Right lobe of liver (tissue), 6 donors: ENCODE measurements around the gene C2orf49. TPM values are rescaled to one million over a fixed set of nuclear protein-coding genes. Genes with fewer than 3 reads are reported as not detected.

Experiments used
- ATAC-seq, 4 donors: fragments of 200-7000 bp; cut with Tn5 transposase; one replicate each; pipeline ENCODE4 v1.9.1; 2020; ENCODE audit warnings: mild to moderate bottlenecking in 4 of 4, moderate library complexity in 4 of 4
- DNase-seq, 3 donors: peaks; one replicate each; pipeline ENCODE4 v3.0.0-alpha.2; 2020
- H3K27ac ChIP-seq, 3 donors: fragments of 200-600 bp; one replicate each; pipeline ENCODE4 v1.8.0; 2022
- H3K27me3 ChIP-seq, 2 donors: fragments of 200-600 bp; one replicate each; pipeline ENCODE4 v1.8.0; 2022
- H3K36me3 ChIP-seq, 4 donors: fragments of 200-600 bp; sonication (generic) in 1 of 4; one replicate each; pipeline versions ENCODE4 v1.5.1 to v1.8.0; 2017 to 2022; ENCODE audit warnings: control low read depth in 1 of 4
- H3K4me1 ChIP-seq, 4 donors: fragments of 200-600 bp; sonication (generic) in 1 of 4; one replicate each; pipeline versions ENCODE4 v1.5.1 to v1.8.0; 2017 to 2022; ENCODE audit warnings: control low read depth in 1 of 4
- H3K4me3 ChIP-seq, 3 donors: fragments of 200-600 bp; one replicate each; pipeline ENCODE4 v1.8.0; 2022
- H3K9me3 ChIP-seq, 4 donors: fragments of 200-600 bp; sonication (generic) in 1 of 4; one replicate each; pipeline versions ENCODE4 v1.5.1 to v1.8.0; 2017 to 2022; ENCODE audit warnings: control low read depth in 1 of 4
- POLR2A ChIP-seq: fragments of 450-650 bp; IDR thresholded peaks from one replicate; pipeline ENCODE4 v1.6.1; 2017; ENCODE audit warnings: antibody characterized with exemption, mild to moderate bottlenecking
- WGBS: methylation state at CpG from one replicate; pipeline ENCODE4 v1.1.6; 2018; ENCODE audit warnings: low coverage, low lambda C conversion rate; ENCODE audit not compliant: insufficient coverage; ENCODE audit errors: missing lambda C conversion rate; 5-methylcytosine and 5-hydroxymethylcytosine counted together
- intact Hi-C, 2 donors: fragments of 100-400 bp; cut with DNase I; formaldehyde crosslinking; loops; one replicate each; pipeline versions ENCODE4 v1.11.2 to v1.14.1; 2022
- total RNA-seq, 6 experiments: library from RNA; depleted of rRNA in 2 of 6; stranded (reverse); fragments of >200 nt in 2 of 6; fragmentation: NEBNext Ultra II Directional in 3 of 6; extraction: Animal tissue kit (Norgen Biotek cat#: 25700) in 3 of 6; gene quantifications; one replicate each; pipeline versions ENCODE4 v1.1.0 to v1.2.4, GENCODE V29; 2016 to 2023
- TF ChIP-seq, protein P1 (sequence below), 4 donors: fragments of 200-600 bp in 3 of 4; fragments of 450-650 bp in 1 of 4; IDR thresholded peaks; one replicate each; pipeline versions ENCODE4 v1.5.1 to v1.8.0; 2016 to 2022; ENCODE audit warnings: antibody characterized with exemption in 4 of 4, mild to moderate bottlenecking in 2 of 4
- donor health status: DM: no; HTN: yes; CAD: no.
- donor health status: DM: no; HTN: no; CAD: no.
- donor health status: DM: no; HTN: no; CAD: no.
- donor health status: DM: no; HTN: yes; CAD: no.
- donor health status: DM: no; HTN: yes; CAD: no.

Gene C2orf49
- total RNA-seq, 6 experiments from 2014 or later: 3.9 to 7.4 (median 6.4) TPM

DNA sequence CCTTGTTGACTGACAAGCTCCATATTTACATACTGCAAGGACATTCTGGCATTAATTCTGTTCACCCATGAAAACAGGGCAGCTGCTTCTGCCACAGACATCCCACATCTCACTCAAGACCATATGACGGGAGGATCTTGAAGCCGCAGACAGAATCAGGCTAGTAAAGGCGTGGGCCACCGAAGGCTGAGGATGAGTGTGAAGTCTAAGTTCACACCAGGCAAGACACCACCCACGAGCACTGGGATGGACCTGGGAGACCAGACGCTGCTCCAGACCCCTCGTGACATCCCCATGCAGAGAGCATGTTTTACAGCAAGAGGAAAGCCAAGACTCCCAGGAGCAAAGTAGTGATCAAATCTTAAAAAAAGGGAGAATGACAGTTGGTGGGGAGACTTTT, 58.4 kb downstream of the C2orf49 start:
- H3K4me3 ChIP-seq: no peak overlapping the region

DNA sequence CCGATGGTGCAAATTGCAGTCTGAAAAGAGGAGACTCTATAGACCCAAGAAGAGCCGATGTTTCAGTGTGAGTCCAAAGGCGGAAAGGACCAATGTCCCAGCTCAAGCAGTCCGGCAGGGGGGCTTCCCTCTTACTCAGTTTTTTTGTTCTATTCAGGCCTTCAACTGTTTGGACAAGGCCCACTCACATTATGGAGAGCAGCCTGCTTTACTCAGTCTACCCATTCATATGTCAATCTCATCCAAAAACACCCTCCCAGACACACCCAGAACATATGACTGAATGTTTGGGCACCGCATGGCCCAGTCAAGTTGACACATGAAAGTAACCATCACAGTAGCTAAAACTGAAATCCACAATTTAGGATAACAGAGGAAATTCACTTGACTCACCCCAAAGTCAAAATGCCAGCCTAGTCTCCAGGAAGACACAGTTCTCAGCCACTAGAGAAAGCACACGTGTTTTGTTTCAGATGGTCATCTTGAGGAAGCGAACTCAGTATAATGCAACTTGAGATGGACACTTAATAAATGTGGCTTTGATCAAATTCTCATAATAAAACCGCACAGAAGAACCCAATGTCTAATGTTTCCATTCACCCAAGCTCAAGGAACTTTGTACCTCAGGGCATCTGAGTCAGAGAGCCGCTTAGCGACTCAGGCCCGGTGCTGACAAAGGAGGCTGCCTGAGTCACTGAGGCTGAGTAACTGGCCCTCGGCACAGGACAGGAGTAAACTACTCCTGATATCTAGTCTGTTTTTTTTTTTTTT, 59.1 kb downstream of the C2orf49 start:
- 66% methylated on average over 8 of the region's 12 CpGs for WGBS
- ATAC-seq (peak in 1 of 4 donors; percentile 54), DNase-seq (peak in 1 of 3 donors; percentile 43)
- no peak for TF ChIP-seq POLR2A
- TF ChIP-seq, protein P1, sequence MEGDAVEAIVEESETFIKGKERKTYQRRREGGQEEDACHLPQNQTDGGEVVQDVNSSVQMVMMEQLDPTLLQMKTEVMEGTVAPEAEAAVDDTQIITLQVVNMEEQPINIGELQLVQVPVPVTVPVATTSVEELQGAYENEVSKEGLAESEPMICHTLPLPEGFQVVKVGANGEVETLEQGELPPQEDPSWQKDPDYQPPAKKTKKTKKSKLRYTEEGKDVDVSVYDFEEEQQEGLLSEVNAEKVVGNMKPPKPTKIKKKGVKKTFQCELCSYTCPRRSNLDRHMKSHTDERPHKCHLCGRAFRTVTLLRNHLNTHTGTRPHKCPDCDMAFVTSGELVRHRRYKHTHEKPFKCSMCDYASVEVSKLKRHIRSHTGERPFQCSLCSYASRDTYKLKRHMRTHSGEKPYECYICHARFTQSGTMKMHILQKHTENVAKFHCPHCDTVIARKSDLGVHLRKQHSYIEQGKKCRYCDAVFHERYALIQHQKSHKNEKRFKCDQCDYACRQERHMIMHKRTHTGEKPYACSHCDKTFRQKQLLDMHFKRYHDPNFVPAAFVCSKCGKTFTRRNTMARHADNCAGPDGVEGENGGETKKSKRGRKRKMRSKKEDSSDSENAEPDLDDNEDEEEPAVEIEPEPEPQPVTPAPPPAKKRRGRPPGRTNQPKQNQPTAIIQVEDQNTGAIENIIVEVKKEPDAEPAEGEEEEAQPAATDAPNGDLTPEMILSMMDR (IDR thresholded peaks at IDR 0.05): no peak
- Histone ChIP-seq H3K9me3 (no peaks in the 10 kb centered on the region), H3K27ac (no peak overlapping the region), H3K36me3 (no peaks in the 10 kb centered on the region), H3K4me3 (peak overlapping the region in 1 of 3 donors; percentile 0), H3K27me3 (no peaks in the 10 kb centered on the region), H3K4me1 (peaks cover 0 to 7% (median 0%) of the 10 kb centered on the region in 4 donors)
- intact Hi-C loops: no loop called here

More for the DNA sequence above, 58.4 kb downstream of the C2orf49 start:
- no peak overlapping the region for H3K27ac ChIP-seq
- no peaks in the 10 kb centered on the region for H3K36me3 ChIP-seq
- DNase-seq (no peak), ATAC-seq (no peak)
- H3K27me3 ChIP-seq: no peaks in the 10 kb centered on the region
- intact Hi-C loops: no loop called here
- peaks cover 0 to 7% (median 0%) of the 10 kb centered on the region in 4 donors for H3K4me1 ChIP-seq
- no peaks in the 10 kb centered on the region for H3K9me3 ChIP-seq
- 90% methylated on average over 5 of the region's 7 CpGs for WGBS
- no peak for TF ChIP-seq POLR2A
- TF ChIP-seq, protein P1 (IDR thresholded peaks at IDR 0.05): no peak

DNA sequence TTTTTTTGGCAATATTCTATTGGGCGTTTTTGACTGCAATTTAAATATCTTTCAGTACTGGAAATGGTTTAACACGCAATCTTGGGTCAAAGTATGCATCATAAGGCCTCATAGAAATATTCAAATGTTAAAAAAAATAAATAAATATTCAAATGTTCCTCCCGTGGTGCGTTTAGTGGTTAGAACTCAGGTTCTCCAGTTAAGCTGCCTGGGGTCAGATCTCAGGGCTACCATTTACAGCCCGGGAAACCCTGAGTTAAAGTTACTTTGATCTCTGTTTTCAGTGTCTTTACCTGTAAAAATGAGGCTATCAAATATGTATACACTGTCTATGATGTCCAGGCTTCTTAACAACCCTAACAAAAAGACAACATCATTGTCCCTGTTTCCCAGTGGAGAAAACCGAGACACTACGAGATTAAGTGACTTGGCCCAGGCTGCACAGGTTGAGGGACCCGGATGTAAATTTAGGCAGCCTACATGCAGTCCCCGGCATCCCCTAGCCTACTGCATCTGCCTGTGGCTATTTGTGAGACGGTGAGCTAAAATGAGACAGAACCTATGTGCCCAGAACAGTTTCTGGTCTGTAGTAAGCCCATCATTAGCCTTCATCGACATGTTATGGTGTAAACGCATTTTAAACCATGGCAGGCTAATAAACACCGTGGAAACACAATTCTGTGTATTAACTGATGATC, 59.8 kb downstream of the C2orf49 start:
- intact Hi-C loops: no loop called here
- 77% methylated on average over 13 of the region's 13 CpGs for WGBS
- Histone ChIP-seq H3K36me3 (no peaks in the 10 kb centered on the region), H3K27me3 (no peaks in the 10 kb centered on the region), H3K27ac (no peak overlapping the region), H3K4me3 (peak overlapping the region in 1 of 3 donors; percentile 0), H3K4me1 (peaks cover 0 to 7% (median 0%) of the 10 kb centered on the region in 4 donors), H3K9me3 (no peaks in the 10 kb centered on the region)
- no peak for DNase-seq
- TF ChIP-seq, protein P1 (IDR thresholded peaks at IDR 0.05): no peak
- TF ChIP-seq POLR2A: no peak
- ATAC-seq: no peak

DNA sequence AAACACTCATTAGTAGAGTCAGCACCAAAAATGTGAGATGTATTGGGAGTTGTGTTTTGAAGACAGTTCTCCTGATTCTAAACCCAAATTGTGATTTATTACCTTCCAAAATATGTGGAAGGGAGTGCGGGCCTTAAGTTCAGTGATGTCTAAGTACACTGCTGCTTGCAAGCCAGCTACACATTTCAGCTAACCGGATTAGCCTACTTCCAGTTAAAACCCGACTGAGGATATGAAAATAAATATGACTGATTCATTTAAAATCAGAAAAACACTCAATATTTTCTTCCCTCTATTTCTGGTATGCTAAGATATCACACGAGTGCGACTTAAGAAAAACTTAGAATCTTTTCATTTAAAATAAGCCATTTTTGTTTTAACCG, 60.6 kb downstream of the C2orf49 start:
- 32% methylated on average over 6 of the region's 6 CpGs for WGBS
- ATAC-seq: no peak
- peak overlapping the region; percentile 66 to 74 (median 70) for H3K27ac ChIP-seq

More for the DNA sequence above, 60.6 kb downstream of the C2orf49 start:
- intact Hi-C loops: no loop called here
- H3K36me3 ChIP-seq: no peaks in the 10 kb centered on the region
- no peak for TF ChIP-seq POLR2A
- TF ChIP-seq, protein P1 (IDR thresholded peaks at IDR 0.05): no peak
- H3K4me1 ChIP-seq: peaks cover 0 to 7% (median 0%) of the 10 kb centered on the region in 4 donors
- no peaks in the 10 kb centered on the region for H3K9me3 ChIP-seq
- no peak for DNase-seq
- peak overlapping the region; percentile 62 to 67 (median 63) for H3K4me3 ChIP-seq
- no peaks in the 10 kb centered on the region for H3K27me3 ChIP-seq
